Ovary (tissue), 3 donors: Measurements from ENCODE around the gene GULP1.

Experiments used
- CTCF ChIP-seq, 3 donors: fragments of 450-650 bp in 2 of 3; fragments of 200-600 bp in 1 of 3; IDR thresholded peaks; one replicate each; pipeline versions ENCODE4 v1.5.1 to v1.8.0; 2016 to 2022; ENCODE audit warnings: antibody characterized with exemption in 3 of 3, mild to moderate bottlenecking in 1 of 3
- EP300 ChIP-seq: sonication (generic); formaldehyde crosslinking; IDR thresholded peaks from one replicate; pipeline ENCODE4 v1.6.1; 2017; ENCODE audit warnings: antibody characterized with exemption
- POLR2A ChIP-seq: fragments of 450-650 bp; IDR thresholded peaks from one replicate; pipeline ENCODE4 v1.6.1; 2017; ENCODE audit warnings: antibody characterized with exemption, mild to moderate bottlenecking, moderate library complexity
- donor health status: DM: no; HTN: no; CAD: no.

DNA sequence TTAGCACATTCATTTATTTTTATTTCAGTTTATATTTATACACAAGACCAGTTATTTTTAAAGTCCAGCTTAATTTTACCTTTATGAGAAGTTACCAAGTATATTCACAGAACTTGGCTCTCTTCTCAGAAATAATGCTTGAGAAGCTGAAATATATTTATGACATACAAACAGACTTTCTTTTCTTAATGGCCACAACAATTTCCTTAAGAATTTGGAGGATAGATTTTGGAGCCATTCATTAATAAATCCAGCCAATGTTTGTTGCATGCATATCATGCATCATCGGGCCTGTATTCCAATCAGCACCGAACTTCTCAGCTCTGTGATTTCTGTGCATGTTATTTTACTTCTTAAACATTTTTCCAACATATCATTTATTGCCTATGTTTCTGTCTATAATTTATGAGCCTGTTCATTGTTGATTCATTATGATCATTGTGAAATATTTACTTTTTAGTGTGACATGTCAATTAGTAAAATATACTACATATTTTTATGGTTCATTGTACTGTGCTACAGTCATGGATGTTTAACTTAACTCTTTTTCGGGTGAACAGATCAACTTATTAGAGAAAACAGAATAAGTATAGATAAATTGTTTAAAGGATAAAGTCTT lies 3.5 kb downstream of the GULP1 start:
- TF ChIP-seq POLR2A (no peak), CTCF (IDR thresholded peaks at IDR 0.05) (no peak), EP300 (no peak)
